HG02571 (cell line): ENCODE data around the gene TFEB.

Source experiments
- ATAC-seq: cut with Tn5 transposase; IDR thresholded peaks from one replicate; pipeline ENCODE4 v1.9.1; 2021; ENCODE audit warnings: mild to moderate bottlenecking, moderate library complexity; ENCODE audit not compliant: unreplicated experiment

Gene TFEB

GRCh38 chr6:41677124-41677921, 58.1 kb downstream of the TFEB start:
- ATAC-seq = no peak

- no peak for ATAC-seq
These were observed 59.0 kb downstream of the TFEB start for GRCh38 chr6:41676431-41676830.

DNA sequence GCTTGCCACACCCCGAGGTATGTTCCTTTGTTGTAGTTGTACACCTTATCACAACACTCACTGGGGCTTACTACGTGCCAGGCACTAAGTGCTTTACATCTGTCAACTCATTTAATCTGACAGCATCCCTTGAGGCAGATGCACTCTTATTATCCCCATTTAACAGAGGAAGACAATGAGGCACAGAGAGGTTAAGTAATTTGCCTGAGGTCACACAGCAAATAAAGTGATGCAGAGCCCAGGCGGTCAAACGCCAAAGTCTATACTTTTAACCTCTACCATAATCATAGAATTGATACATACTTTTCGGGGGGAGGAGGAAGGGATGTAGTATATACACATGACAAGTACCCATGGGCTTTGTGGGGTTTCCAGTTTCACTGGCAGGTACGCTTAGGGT, 59.4 kb downstream of the TFEB start:
- no peak for ATAC-seq

DNA sequence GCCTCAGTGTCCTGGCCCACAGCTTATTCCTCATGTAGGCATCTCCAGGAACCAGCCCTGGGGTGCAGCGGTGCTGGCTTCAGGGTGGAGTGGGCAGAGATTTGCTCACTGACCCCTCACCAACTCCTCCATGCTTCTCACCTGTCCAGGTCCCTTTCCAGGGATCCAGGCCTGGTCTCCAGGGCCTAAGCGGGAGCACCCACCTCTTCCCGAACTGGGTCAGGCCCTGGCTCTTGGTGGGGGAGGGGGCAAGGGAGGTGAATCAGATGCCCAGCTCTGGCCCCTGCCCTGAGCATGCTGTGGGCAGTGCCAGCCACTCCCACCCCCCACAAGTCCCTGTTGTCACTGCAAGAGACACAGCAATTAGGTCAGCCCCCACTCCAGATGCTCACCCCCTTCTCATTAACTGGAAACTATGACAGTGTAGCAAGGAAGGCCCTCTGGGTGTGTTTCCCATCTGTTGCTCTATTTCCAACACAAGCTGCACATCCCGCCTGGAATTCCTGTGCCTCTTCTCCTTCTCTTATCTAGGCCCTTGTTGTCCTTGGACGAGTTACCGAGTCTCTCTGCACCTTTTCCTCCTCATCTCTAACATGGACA, 60.1 kb downstream of the TFEB start:
- no peak for ATAC-seq

DNA sequence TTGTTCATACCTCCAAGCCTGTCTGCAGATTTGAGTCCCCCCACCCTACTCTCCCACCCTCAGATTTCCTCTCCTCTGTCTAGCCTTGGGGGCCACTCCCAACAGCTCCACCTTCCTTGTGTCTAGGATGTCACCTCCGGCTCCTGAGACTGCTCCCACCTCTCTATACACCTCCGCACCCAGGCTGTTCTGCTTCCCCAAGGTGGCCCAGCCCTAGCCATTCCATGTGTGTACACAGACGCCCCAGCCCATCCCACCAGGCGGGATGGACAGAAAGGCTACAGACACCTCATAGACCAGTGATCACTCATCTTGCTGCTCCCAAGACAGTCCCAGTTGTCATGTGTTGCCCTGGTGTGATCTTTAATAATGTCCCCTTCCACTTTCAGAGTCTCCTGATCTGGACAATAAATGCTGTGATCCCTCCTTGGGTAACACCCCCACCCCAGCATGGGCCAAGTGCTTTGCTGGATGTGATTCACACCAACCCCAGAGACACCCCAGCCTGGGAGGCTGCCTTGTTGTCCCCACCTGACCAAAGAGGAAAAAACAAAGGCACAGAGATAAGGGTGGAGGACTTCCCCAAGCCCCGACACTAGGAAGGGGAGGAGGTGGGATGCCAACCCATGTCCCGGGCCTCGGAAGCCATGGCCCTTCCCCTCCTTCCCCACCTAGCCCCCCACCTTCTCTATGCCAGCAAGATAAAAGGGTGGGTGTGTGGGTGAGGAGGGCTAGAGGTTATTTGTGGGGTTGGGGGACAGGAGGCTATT, 61.0 kb downstream of the TFEB start:
- ATAC-seq = no peak

DNA sequence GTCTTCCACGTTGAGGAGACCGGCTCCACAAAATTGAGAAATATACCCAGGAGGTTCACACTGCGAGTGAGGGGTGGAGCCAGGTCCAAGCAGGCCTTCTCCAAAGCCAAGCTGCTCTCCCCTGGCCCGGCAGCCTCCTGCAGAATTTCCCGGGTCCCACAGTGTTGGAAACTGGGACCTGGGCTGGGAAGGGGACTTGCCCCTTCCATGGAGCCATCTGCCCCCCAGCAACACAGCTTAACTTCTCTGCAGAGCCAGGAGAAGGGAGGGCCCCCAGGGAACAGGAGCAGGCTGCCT, 61.8 kb downstream of the TFEB start:
- ATAC-seq = no peak

- no peak for ATAC-seq
These were observed 62.3 kb downstream of the TFEB start for GRCh38 chr6:41672816-41673703.

DNA sequence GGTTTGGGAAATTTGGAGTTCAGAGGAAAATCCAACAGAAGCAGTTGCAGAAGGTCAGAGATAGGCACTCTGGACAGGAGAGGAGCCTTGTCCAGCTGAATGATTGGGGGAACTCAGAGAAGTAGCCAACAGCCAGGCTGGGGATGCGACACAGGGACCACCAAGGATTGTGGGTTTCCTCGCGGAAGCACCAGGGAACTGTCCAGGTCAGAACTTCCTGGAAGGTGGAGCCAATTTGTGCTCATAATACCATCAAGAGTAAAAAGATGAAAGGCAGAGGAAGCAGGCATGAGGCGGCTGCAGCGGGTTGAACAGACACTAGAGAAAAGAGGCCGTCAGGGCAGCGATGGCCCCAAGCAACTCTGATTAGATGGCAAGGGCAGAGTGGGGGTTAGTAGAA, 63.4 kb downstream of the TFEB start:
- no peak for ATAC-seq

- ATAC-seq = no peak
These were observed 64.0 kb downstream of the TFEB start for GRCh38 chr6:41671376-41671775.

DNA sequence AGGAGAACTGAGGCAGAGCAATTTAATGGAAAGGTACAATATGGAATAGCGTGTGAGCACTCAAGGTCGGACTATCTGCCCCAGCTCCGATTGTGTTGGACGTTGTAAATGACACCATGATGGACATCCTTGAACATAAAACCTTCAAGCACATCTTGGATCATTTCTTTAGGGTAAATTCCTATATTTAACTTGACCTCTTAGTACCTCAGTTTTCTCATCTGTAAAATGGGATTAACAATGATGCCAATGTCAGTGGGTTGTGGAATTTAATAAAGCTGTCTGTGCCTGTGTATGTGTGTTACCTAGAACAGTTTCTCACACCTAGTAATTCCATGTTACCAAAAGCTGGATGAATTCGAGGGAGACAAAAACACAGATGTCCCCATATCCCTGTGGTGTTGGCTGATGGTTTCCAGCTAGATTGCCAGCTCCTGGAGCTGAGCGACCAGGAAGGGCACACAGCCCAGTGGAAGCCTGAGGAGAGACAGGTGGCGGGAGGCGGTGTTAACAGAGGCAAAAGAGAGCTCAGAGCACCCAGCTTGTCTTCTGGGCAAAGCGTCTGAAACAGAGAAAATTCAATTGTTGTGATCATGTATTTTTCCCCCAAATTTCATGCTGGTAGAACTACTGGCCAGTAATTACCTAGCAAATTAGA, 64.6 kb downstream of the TFEB start:
- no peak for ATAC-seq

- ATAC-seq = no peak
These were observed 66.4 kb downstream of the TFEB start for GRCh38 chr6:41668968-41669367.

- no peak for ATAC-seq
These were observed 68.2 kb downstream of the TFEB start for GRCh38 chr6:41667195-41667594.

DNA sequence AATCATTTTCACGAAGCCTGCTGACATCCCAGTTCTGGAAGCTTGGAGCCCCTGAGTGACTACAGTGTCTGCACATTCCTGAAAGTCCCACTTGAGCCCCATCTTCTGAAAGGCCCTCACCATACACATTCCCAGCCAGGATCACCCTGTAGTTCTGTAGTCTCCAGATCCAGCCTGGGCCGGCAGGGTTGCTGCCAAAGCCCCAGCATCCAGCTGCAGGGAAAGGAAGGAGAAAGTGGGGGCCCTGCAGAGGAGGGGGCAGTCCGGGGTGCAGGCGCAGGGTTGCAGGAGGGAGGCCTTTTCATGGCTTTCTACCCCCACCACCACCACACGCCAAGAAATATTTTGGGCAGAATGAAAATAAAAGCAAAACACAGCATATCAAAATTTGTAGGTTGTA, 71.1 kb downstream of the TFEB start:
- no peak for ATAC-seq

- no peak for ATAC-seq
These were observed 71.8 kb downstream of the TFEB start for GRCh38 chr6:41663568-41663967.

DNA sequence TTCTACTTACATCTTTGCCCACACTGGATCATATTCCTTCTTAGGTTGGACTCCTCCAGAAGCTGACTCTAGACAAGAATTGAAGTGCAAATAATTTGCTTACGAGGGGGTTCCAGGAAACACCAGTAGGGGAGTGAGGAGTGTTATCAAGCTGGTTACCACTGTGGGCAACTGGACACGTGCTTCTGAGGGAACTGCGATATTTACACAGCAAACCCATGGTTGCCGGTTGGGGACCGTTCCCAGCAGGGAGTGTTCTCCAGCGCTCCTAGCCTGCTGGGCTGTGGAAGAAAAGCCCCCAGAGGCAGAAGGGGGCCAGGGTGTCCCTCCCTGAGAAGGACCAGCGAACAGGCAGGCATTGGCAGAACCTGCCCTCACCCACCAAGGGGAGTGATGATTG, 75.5 kb downstream of the TFEB start:
- ATAC-seq = no peak

DNA sequence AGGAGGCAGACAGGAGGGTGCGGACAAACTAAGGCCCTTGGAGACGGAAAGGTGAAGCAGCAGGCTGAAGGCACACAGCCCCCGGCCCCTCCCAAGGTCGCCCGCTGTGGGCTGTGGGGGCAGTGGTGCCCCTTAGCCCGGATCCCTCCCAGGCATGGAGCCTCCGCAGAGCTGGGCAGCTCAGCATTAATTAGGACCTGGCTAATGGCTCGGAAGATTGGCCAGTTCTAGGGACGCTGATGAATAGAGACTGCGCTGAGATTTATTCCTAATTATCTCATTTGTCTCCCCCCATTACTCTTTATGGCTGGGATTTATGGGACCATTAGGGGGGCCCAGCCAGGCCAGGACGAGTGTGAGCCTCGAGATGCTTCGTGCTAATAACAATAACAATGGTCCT, 76.8 kb downstream of the TFEB start:
- ATAC-seq = no peak

GRCh38 chr6:41657131-41658094, 78.0 kb downstream of the TFEB start:
- ATAC-seq = no peak

GRCh38 chr6:41656002-41656691, 79.3 kb downstream of the TFEB start:
- ATAC-seq = no peak

DNA sequence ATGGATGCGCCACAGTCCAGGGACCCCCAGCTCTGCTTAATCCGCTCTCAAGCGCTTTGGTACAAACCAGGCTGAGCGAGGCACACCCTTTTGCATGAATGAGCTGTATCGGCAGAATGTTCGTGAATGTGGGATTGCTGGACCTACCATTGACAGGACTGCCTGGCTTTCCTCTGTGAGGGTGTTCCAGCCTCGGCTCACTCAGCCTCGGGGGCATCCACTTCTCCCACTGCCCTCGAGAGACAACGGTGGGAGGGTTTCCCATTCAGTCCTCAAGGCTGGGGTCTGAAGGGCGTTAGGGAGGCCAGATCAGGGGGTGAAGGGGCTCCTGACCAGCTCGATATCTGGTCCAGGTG, 79.8 kb downstream of the TFEB start:
- ATAC-seq = no peak
